A549 (cell line): ENCODE results near the gene MROH2A. TPM values are rescaled to one million over a fixed set of nuclear protein-coding genes. Genes with fewer than 3 reads are reported as not detected.

ENCODE experiments used
- ATAC-seq, 2 experiments: fragments of 200-7000 bp in 1 of 2; fragments of >200 bp in 1 of 2; cut with Nextera tagmentation in 1 of 2; cut with Tn5 transposase in 1 of 2; 3 replicates each; pipeline versions ENCODE4 v1.8.0 to v1.9.1; 2018 to 2020; ENCODE audit warnings: mild to moderate bottlenecking in 1 of 2, moderate library complexity in 1 of 2
- CTCF ChIA-PET: fragments of 300-600 bp; sonication (Branson Sonifier 250); formaldehyde crosslinking; extraction: SDS; loops from one replicate; lab custom pipeline; 2021; ENCODE audit warnings: antibody characterized with exemption, inconsistent platforms; lab: Yijun Ruan, JAX
- POLR2A ChIA-PET: fragments of 350-600 bp; formaldehyde crosslinking; extraction: SDS; loops from one replicate; lab custom pipeline; 2021; ENCODE audit warnings: antibody characterized with exemption, inconsistent platforms; lab: Yijun Ruan, JAX
- DNase-seq, 2 experiments: peaks; one replicate each; pipeline versions ENCODE4 v3.0.0 to v3.0.0-alpha.2; 2011 to 2016; ENCODE audit warnings: low read depth in 1 of 2, low spot score in 1 of 2
- FAIRE-seq: peaks from 2 replicates; lab custom pipeline; 2011; peaks lifted over from hg19 to GRCh38; lab: Jason Lieb, UNC
- H3K27ac ChIP-seq, 2 experiments: fragments of >200 bp; sonication (Bioruptor Twin); formaldehyde crosslinking; 3 replicates each; pipeline ENCODE4 v1.5.1; 2016 to 2017
- H3K4me1 ChIP-seq: fragments of >200 bp; sonication (Bioruptor Twin); formaldehyde crosslinking; 3 replicates; pipeline ENCODE4 v1.6.1; 2016
- H3K4me2 ChIP-seq: fragments of >200 bp; sonication (Bioruptor Twin); formaldehyde crosslinking; 3 replicates; pipeline ENCODE4 v1.6.1; 2016
- H3K4me3 ChIP-seq: fragments of >200 bp; sonication (Bioruptor Twin); formaldehyde crosslinking; 3 replicates; pipeline ENCODE4 v1.5.1; 2016
- H3K9me3 ChIP-seq: fragments of >200 bp; sonication (Bioruptor Twin); formaldehyde crosslinking; 3 replicates; pipeline ENCODE4 v1.6.1; 2016
- BCL3 ChIP-seq: fragments of >200 bp; sonication (Bioruptor Twin); formaldehyde crosslinking; IDR thresholded peaks from 3 replicates; pipeline ENCODE4 v1.6.1; 2016
- CBX2 ChIP-seq: fragments of 200-600 bp; sonication (generic); IDR thresholded peaks from 2 replicates; pipeline ENCODE4 v1.6.1; 2016; ENCODE audit warnings: low read depth, mild to moderate bottlenecking, borderline replicate concordance
- CBX8 ChIP-seq: fragments of 200-600 bp; sonication (generic); IDR thresholded peaks from 2 replicates; pipeline ENCODE4 v1.6.1; 2016
- CEBPB ChIP-seq, 2 experiments: fragments of >200 bp in 1 of 2; sonication (Bioruptor Twin) in 1 of 2; formaldehyde crosslinking in 1 of 2; IDR thresholded peaks; 2 replicates each; pipeline ENCODE4 v1.6.1; 2012 to 2016
- CHD4 ChIP-seq: fragments of 200-600 bp; sonication (generic); IDR thresholded peaks from 2 replicates; pipeline ENCODE4 v1.6.1; 2016; ENCODE audit warnings: antibody characterized with exemption, mild to moderate bottlenecking, borderline replicate concordance
- CTCF ChIP-seq: fragments of >200 bp; sonication (Bioruptor Twin); formaldehyde crosslinking; IDR thresholded peaks from 3 replicates; pipeline ENCODE4 v1.5.1; 2016
- EHF ChIP-seq: fragments of 250-450 bp; sonication (Bioruptor Pico); IDR thresholded peaks from 2 replicates; pipeline ENCODE4 v1.5.0; 2020; ENCODE audit warnings: mild to moderate bottlenecking
- ESRRA ChIP-seq: fragments of 150-350 bp; IDR thresholded peaks from 2 replicates; pipeline ENCODE4 v1.6.1; 2014; ENCODE audit warnings: mild to moderate bottlenecking, low read length, borderline replicate concordance
- FOSB ChIP-seq: fragments of 250-450 bp; sonication (Bioruptor Pico); IDR thresholded peaks from 2 replicates; pipeline ENCODE4 v1.5.0; 2020; ENCODE audit warnings: mild to moderate bottlenecking, moderate library complexity
- FOXS1 ChIP-seq: fragments of 250-450 bp; sonication (Bioruptor Pico); IDR thresholded peaks from 2 replicates; pipeline ENCODE4 v1.5.0; 2020; ENCODE audit warnings: mild to moderate bottlenecking, moderate library complexity
- GATA3 ChIP-seq: IDR thresholded peaks from 2 replicates; pipeline ENCODE4 v1.6.1; 2012; ENCODE audit warnings: borderline replicate concordance
- HES2 ChIP-seq: fragments of >200 bp; sonication (Bioruptor Twin); formaldehyde crosslinking; IDR thresholded peaks from 2 replicates; pipeline ENCODE4 v1.6.1; 2016
- HEYL ChIP-seq: fragments of 250-450 bp; sonication (Bioruptor Pico); IDR thresholded peaks from 2 replicates; pipeline ENCODE4 v1.8.0; 2021; ENCODE audit warnings: mild to moderate bottlenecking, moderate library complexity
- HMGXB4 ChIP-seq: fragments of 250-450 bp; sonication (Bioruptor Pico); IDR thresholded peaks from 2 replicates; pipeline ENCODE4 v1.5.0; 2021; ENCODE audit warnings: mild to moderate bottlenecking, moderate library complexity, borderline replicate concordance
- HOXA7 ChIP-seq: fragments of 250-450 bp; sonication (Bioruptor Pico); IDR thresholded peaks from 2 replicates; pipeline ENCODE4 v1.5.0; 2020; ENCODE audit warnings: mild to moderate bottlenecking, moderate library complexity
- HOXB13 ChIP-seq: fragments of 250-450 bp; sonication (Bioruptor Pico); IDR thresholded peaks from 2 replicates; pipeline ENCODE4 v1.5.0; 2020; ENCODE audit warnings: low read depth, mild to moderate bottlenecking, moderate library complexity
- HOXB5 ChIP-seq: fragments of 250-450 bp; sonication (Bioruptor Pico); IDR thresholded peaks from 2 replicates; pipeline ENCODE4 v1.5.0; 2020; ENCODE audit warnings: mild to moderate bottlenecking, moderate library complexity
- JUN ChIP-seq, 2 experiments: fragments of >200 bp; sonication (Bioruptor Twin); formaldehyde crosslinking; IDR thresholded peaks; 2 replicates in 1 of 2; 3 replicates in 1 of 2; pipeline ENCODE4 v1.6.1; 2016 to 2017
- JUNB ChIP-seq: fragments of >200 bp; sonication (Bioruptor Twin); formaldehyde crosslinking; IDR thresholded peaks from 2 replicates; pipeline ENCODE4 v1.6.1; 2016
- KDM1A ChIP-seq: fragments of 200-600 bp; sonication (generic); IDR thresholded peaks from 2 replicates; pipeline ENCODE4 v1.6.1; 2016; ENCODE audit warnings: low read depth, mild to moderate bottlenecking
- MAFK ChIP-seq: fragments of 450-650 bp; IDR thresholded peaks from 2 replicates; pipeline ENCODE4 v1.6.1; 2014; ENCODE audit not compliant: partially characterized antibody
- MAZ ChIP-seq: fragments of 150-350 bp; IDR thresholded peaks from 2 replicates; pipeline ENCODE4 v1.6.1; 2014; ENCODE audit warnings: antibody characterized with exemption, low read depth, low read length, borderline replicate concordance
- MYC ChIP-seq: IDR thresholded peaks from 2 replicates; pipeline ENCODE4 v1.6.1; 2012; ENCODE audit warnings: mild to moderate bottlenecking, inconsistent platforms, low read length, improper control_type of control experiment, borderline replicate concordance
- NFE2L2 ChIP-seq: fragments of 150-350 bp; conservative IDR thresholded peaks from 2 replicates; pipeline ENCODE4 v1.6.1; 2014; ENCODE audit warnings: low read length
- POLR2A ChIP-seq: IDR thresholded peaks from 2 replicates; pipeline ENCODE4 v1.6.1; 2012; ENCODE audit warnings: mild to moderate bottlenecking, low read length
- REST ChIP-seq: fragments of 200-600 bp; sonication (generic); IDR thresholded peaks from 2 replicates; pipeline ENCODE4 v1.6.1; 2016; ENCODE audit warnings: antibody characterized with exemption, mild to moderate bottlenecking, moderate library complexity
- RFX5 ChIP-seq: fragments of 450-650 bp; IDR thresholded peaks from 2 replicates; pipeline ENCODE4 v1.7.1; 2014; ENCODE audit warnings: antibody characterized with exemption, mild to moderate bottlenecking, moderate library complexity
- WGBS: methylation state at CpG from one replicate; pipeline ENCODE4 v1.1.6; 2017; ENCODE audit errors: missing lambda C conversion rate; 5-methylcytosine and 5-hydroxymethylcytosine counted together
- polyA plus RNA-seq, 4 experiments: library from polyadenylated mRNA; depleted of rRNA in 3 of 4; stranded (reverse); fragments of >200 nt; fragmentation: RNase III in 1 of 4; extraction: RNeasy Plus Mini Kit Qiagen cat#74134 plus additional on column Dnase treatment in 1 of 4; gene quantifications; 2 replicates in 3 of 4; 3 replicates in 1 of 4; pipeline ENCODE4 v1.2.3, GENCODE V29; 2011 to 2017

MROH2A gene
- polyA plus RNA-seq, 2 of the 4 experiments (the other 2 are of a cell fraction), result 0.10 to 0.63 TPM

- Histone ChIP-seq H3K4me2 (no peak overlapping the region), H3K4me1 (peaks cover 20% of the 10 kb centered on the region), H3K27ac (peak overlapping the region; percentile 65 to 81), H3K9me3 (0 out of 3 replicates have a peak, but pooled peaks cover 7% of the 10 kb centered on the region), H3K4me3 (no peak overlapping the region)
- no peak for ATAC-seq
- DNase-seq, result no peak
- ChIA-PET POLR2A (no interaction called here), CTCF (interaction anchor here (0.8 to 2.3 kb wide), 3 partner anchors 9 to 134 kb away, joined by 3 to 10 read pairs (median 3); no protein-coding TSS in a partner anchor)
- no peak for TF ChIP-seq CEBPB (IDR thresholded peaks at IDR 0.05)
- TF ChIP-seq HES2, result no peak
- no peak for TF ChIP-seq MYC
- no peak for TF ChIP-seq HMGXB4
- no peak for TF ChIP-seq MAFK
- TF ChIP-seq KDM1A, result no peak
- TF ChIP-seq HOXB13 (CRISPR knock-in tag), result no peak
- TF ChIP-seq CBX2, result no peak
- TF ChIP-seq NFE2L2, result no peak
- no peak for TF ChIP-seq FOXS1 (CRISPR knock-in tag)
- TF ChIP-seq HOXA7 (CRISPR knock-in tag), result no peak
- no peak for TF ChIP-seq CHD4
- no peak for TF ChIP-seq POLR2A
- TF ChIP-seq JUNB, result no peak
- TF ChIP-seq CBX8, result no peak
- no peak for TF ChIP-seq HEYL
- TF ChIP-seq BCL3, result no peak
- TF ChIP-seq JUN (IDR thresholded peaks at IDR 0.05), result no peak
- FAIRE-seq, result no peak
- WGBS, result 85% methylated on average over 7 of the region's 7 CpGs
These were observed 46.2 kb downstream of the MROH2A start for GRCh38 chr2:233824373-233824772.

- ChIA-PET CTCF (interaction anchor here (1.0 kb wide), 1 partner anchor 117 kb away, joined by 3 read pairs; no protein-coding TSS in a partner anchor), POLR2A (no interaction called here)
- peak overlapping the region; percentile 91 to 93 for H3K27ac ChIP-seq
- FAIRE-seq, result no peak
- H3K9me3 ChIP-seq, result 0 out of 3 replicates have a peak, but pooled peaks cover 7% of the 10 kb centered on the region
- H3K4me3 ChIP-seq, result no peak overlapping the region
- H3K4me2 ChIP-seq, result no peak overlapping the region
- no peak for ATAC-seq
- no peak for DNase-seq
- H3K4me1 ChIP-seq, result peaks cover 42% of the 10 kb centered on the region
- WGBS, result 95% methylated on average over 22 of the region's 24 CpGs
- TF ChIP-seq FOSB (CRISPR knock-in tag), result no peak
- TF ChIP-seq HMGXB4, result no peak
- no peak for TF ChIP-seq CTCF
- no peak for TF ChIP-seq CBX8
- no peak for TF ChIP-seq MAZ
- TF ChIP-seq HOXA7 (CRISPR knock-in tag), result no peak
- TF ChIP-seq HOXB5, result no peak
- TF ChIP-seq RFX5, result no peak
- no peak for TF ChIP-seq FOXS1 (CRISPR knock-in tag)
- TF ChIP-seq ESRRA, result no peak
- TF ChIP-seq HOXB13 (CRISPR knock-in tag), result no peak
- TF ChIP-seq REST, result no peak
- TF ChIP-seq EHF (CRISPR knock-in tag), result no peak
- no peak for TF ChIP-seq GATA3
These were observed 50.5 kb downstream of the MROH2A start for GRCh38 chr2:233828546-233829192.
